GM12865 (cell line): ENCODE measurements around the gene ZNF57.

Experiments used
- DNase-seq: peaks from one replicate; pipeline ENCODE4 v3.0.0; 2010; ENCODE audit warnings: low read depth
- H3K4me3 ChIP-seq: 2 replicates; pipeline ENCODE4 v1.5.1; 2011; ENCODE audit warnings: mild to moderate bottlenecking, low read depth, low read length, control low read depth
- CTCF ChIP-seq: IDR thresholded peaks from 2 replicates; pipeline ENCODE4 v1.5.1; 2011; ENCODE audit warnings: low read length, control low read depth, low read depth, inconsistent platforms; ENCODE audit not compliant: insufficient read depth; ENCODE audit errors: missing control alignments

Gene ZNF57

GRCh38 chr19:2900296-2901252, at the start of gene ZNF57:
Gene ZNF57 (plus strand): TSS chr19:2900928. CDS start chr19:2901046, 118 bp downstream.
- H3K4me3 ChIP-seq, result peak within 1 kb of the TSS; percentile 95
- no peak for TF ChIP-seq CTCF
- peak; percentile 99 for DNase-seq

- H3K4me3 ChIP-seq, result no peak overlapping the region
- DNase-seq, result no peak
- no peak for TF ChIP-seq CTCF
Observed at GRCh38 chr19:2852598-2852997, 48.1 kb upstream of the ZNF57 start.

- no peak overlapping the region for H3K4me3 ChIP-seq
- DNase-seq, result no peak
- no peak for TF ChIP-seq CTCF
Observed at GRCh38 chr19:2853015-2853606, 47.6 kb upstream of the ZNF57 start.

GRCh38 chr19:2854849-2855248, 45.9 kb upstream of the ZNF57 start:
- no peak overlapping the region for H3K4me3 ChIP-seq
- TF ChIP-seq CTCF, result no peak
- no peak for DNase-seq

GRCh38 chr19:2856457-2857050, 44.2 kb upstream of the ZNF57 start:
- peak; percentile 19 for DNase-seq
- no peak overlapping the region for H3K4me3 ChIP-seq
- no peak for TF ChIP-seq CTCF

GRCh38 chr19:2858864-2859263, 41.9 kb upstream of the ZNF57 start:
- TF ChIP-seq CTCF, result no peak
- DNase-seq, result no peak
- no peak overlapping the region for H3K4me3 ChIP-seq
